ENCODE measurements around the gene ATRIP.
A peak's percentile ranks its signal among the peaks of the same experiment; 100 is the strongest.
"Not testable (repeated sequence)": the region's sequence is repeated elsewhere in the genome, so short reads cannot be mapped to it uniquely, and the experiment has no call there.

The ATRIP gene

DNA sequence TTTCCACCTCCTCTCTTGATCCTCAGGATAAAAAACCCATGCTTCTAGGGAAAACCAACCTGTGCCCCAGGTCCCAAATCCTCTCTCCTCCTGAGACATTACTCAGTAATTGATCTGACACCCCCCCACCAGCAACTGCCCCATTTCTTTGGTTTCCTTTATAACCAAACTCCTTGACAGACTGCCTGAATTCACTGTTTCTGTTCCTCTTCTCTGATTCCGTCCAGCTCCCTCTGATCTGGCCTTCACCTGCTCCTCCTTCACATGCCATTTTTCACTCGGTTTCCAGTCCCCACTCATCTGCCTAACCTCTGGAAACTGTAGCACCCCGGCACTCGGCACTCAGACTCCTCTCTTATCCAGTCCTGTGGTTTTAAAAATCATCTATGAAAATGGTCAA lies 8.7 kb upstream of the ATRIP start:
- no peak for DNase-seq (ENCODE audit: low spot score)

DNA sequence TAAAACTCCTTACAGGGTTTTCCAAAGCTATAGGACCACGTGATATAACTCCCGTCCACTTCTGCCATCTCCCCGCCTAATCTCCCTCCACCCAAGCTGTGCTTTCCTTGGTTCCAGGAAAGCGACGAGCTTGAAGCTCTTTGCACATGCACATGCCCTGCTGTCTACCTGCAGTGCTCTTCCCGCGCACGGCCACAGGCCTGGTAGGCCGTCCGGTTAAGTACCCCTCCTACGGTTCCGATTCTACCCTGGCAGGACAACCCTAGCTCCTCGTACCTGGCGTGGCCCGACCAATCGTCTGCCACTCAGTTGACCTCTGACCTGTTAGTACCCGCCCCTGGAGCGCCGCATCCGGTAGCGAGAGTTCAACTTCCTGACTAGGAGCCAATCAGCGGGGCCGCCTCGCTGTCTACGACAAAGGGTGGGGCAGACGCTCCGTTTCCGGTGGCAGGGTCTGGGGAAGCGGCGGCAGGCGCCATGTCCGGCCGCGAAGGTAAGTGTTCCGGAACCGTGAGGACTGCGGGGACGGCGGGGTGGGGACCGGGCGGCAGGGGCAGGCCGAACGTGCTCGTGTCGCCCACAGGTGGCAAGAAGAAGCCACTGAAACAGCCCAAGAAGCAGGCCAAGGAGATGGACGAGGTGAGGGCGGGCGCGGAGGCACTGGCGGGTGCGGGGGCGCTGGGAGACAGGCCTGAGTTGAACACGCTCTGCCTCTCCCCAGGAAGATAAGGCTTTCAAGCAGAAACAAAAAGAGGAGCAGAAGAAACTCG lies 6.5 kb upstream of the ATRIP start, which contains the start of the genes CCDC51 and TMA7:
CCDC51 (minus strand) TSS at position 300 of the 770 bp plus-strand sequence. CDS start 4,991 bp downstream, outside the sequence.
TMA7 (plus strand) TSS at position 438 of the 770 bp plus-strand sequence; CDS start at position 478, 40 bp downstream.
- DNase-seq (ENCODE audit: low spot score) = peak; percentile 99

DNA sequence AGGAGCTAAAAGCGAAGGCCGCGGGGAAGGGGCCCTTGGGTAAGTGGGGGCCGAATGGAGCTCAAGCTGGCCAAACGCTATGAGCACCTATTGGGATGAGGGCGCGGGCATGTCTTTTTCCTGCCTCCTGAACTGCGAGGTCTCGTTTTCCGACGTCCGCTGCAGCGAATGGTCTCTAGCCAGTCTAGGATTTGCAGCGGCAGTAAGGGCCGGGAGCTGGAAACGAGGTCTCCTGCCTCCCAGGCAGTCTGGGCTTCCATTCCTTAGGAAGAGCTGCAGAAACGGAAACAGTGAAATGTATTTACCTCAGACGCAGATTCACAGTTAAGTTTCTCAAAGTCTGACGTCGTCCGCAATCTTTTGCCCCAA lies 6.0 kb upstream of the ATRIP start:
- DNase-seq (ENCODE audit: low spot score) = peak; percentile 17

DNA sequence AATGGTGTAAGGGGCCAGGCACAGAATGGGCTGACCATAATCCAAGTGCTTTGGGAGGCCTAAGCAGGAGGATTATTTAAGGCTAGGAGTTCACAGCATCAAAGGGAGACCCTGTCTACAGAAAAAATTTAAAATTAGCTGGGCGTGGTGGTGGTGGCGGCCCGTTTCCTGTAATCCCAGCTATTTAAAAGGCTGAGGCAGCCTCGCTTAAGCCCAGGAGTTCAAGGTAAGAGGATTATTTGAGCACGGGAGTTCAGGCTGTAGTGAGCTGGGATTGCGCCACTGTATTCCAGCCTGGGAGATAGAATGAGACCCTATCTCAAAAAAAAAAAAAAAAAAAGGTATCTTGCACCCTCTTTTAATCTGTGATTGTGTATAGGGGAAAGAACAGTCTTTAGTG lies 4.6 kb upstream of the ATRIP start:
- DNase-seq (ENCODE audit: low spot score) = no peak

DNA sequence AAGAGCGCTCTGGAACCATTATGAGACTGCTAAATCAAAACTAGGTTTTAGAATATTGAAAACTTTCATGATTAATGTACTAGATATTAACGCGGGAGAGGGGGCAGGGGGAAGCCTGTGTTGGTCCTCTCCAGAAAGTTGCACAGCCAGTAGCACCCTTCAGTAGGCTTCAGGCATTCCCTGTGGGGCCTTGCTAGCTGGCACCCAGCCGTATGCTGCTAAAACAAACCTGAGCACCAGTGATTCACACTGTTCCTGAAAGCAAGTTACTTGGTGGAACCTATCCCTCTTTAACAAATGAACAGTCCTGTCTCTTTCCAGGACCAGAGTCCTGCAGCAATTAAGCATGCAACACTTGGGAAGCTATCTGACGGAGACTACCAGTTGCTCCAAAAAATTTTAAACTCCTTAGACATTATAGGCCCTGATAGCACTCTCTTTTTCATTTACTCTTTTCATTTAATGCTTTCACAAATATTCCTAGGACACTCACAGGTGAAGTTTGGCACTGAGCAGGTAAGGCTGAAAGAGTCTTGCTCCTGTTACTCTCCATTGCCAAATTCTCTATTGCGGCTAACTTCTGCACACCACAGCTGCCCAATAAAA lies 1.2 kb upstream of the ATRIP start:
- DNase-seq (ENCODE audit: low spot score) = no peak

DNA sequence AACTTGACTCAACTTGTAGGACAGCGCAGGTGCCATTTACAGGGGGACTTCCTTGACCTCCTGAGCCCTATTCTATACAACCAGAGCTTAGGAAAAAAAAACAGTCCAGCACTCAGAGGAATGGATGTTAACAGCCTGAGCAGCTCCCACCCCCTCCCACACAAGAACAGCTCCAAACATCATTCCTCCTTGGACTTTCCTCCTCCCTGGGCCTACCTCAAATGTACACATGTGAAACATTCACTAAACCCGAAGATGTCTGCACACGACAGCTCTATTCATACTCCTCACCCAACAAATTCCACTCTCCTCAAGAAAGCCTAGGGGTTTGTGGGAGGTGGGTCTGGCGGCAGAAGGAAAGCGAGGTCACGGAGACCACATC lies 503 bp upstream of the ATRIP start:
- DNase-seq (ENCODE audit: low spot score) = no peak

DNA sequence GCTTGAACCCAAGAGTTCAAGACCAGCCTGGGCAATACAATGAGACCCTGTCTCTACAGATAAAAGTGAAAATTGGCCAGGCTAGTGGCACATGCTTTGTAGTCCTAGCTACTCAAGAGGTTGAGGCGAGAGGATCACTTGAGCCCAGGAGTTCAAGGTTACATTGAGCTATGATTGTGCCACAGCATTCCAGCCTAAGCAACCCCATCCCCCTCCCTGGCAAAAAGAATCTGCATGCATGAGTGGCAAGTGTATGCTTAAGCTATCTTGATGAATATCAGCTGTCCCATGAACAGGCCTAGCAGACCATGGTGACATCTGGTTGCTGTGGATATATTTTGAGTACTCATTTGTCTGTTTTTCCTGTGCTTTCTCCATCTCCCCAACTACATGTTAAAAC lies 4.7 kb downstream of the ATRIP start:
- no peak for DNase-seq (ENCODE audit: low spot score)

DNA sequence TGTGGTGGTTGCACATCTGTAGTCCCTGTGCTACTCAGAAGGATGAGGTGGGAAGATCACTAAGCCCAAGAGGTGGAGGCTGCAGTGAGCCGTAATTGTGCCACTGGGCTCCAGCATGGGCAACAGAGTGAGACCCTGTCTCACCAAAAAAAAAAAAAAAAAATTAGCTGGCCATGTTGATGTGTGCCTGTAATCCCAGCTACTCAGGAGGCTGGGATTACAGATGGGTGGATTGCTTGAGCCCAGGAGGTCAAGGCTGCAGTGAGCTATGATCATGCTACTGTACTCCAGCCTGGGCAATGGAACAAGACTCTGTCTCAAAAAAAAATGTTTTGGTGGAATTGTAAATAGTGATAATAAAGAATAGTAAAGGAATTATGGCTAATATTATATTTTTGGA lies 9.9 kb downstream of the ATRIP start:
- no peak for DNase-seq (ENCODE audit: low spot score)

DNA sequence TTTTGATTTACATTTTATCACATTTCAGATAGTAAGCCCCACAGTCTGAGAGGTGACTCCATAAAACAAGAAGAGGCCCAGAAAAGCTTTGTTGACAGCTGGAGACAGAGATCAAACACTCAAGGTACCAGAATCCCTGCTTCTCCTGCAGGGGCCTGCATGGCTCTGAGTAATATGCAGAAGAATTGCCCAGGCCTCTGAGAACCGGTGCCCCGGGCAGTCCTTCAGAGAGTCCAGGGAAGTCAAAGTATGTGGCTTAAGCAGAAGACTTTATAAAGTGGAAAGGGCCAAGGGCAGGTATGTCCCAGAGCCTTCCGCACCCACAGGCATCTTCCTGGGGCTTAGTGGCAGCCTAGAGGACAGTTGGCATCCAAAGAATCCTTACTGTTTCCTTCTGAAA lies 12.8 kb downstream of the ATRIP start:
- DNase-seq (ENCODE audit: low spot score) = no peak

DNA sequence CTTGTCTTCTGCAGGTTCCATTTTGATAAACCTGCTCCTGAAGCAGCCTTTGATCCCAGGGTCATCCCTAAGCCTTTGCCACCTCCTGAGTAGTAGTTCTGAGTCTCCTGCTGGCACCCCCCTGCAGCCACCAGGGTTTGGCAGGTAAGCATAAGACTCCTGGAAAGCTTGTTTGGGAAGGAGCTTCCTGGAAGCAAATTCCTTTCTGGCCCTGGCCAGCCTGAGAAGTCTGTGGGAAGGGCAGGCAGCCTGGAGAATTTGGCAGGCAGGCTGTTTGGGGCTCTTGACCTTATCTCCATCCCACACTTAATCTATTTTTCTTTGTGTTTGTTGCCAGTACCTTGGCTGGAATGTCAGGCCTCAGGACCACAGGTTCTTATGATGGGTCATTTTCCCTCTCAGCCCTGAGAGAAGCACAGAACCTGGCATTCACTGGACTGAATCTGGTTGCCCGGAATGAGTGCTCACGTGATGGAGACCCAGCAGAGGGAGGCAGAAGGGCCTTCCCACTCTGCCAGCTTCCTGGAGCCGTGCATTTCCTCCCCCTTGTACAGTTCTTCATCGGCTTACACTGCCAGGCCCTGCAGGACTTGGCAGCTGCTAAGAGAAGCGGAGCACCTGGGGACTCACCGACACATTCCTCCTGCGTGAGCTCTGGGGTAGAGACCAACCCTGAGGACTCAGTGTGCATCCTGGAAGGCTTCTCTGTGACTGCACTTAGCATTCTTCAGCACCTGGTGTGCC lies 13.4 kb downstream of the ATRIP start:
- DNase-seq (ENCODE audit: low spot score) = no peak

DNA sequence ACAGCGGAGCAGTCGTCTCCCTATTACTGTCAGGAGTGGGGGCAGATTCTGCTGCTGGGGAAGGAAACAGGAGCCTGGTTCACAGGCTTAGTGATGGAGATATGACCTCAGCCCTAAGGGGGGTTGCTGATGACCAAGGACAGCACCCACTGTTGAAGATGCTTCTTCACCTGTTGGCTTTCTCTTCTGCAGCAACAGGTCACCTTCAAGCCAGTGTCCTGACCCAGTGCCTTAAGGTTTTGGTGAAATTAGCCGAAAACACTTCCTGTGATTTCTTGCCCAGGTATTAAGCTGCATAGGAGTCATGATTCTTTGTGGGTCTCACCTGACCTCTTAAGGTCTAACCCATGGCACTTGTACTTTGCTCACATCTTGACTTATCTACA lies 14.0 kb downstream of the ATRIP start:
- no peak for DNase-seq (ENCODE audit: low spot score)

DNA sequence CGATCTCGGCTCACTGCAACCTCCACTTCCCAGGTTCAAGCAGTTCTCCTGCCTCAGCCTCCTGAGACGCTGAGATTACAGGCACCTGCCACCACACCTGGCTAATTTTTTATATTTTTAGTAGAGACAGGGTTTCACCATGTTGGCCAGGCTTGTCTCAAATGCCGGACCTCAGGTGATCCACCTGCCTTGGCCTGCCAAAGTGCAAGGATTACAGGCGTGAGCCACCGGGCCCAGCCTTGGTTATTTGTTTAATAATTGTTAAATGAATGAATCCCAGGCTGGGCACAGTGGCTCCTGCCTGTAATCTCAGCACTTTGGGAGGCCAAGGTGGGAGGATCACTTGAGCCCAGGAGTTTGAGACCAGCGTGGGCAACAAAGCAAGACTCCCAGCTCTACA lies 15.2 kb downstream of the ATRIP start:
- DNase-seq (ENCODE audit: low spot score) = not testable (repeated sequence)

DNA sequence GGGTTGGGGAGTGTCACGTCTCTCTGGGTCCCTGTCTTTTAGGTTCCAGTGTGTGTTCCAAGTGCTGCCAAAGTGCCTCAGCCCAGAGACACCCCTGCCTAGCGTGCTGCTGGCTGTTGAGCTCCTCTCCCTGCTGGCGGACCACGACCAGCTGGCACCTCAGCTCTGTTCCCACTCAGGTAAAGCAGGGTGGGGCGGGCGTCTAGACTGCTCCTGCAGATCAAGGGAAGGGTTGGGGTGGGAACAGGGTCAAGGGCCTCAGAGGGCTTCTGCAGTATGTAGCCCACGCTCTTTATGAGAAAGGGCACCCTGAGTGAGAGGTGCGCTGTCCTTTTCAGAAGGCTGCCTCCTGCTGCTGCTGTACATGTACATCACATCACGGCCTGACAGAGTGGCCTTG lies 17.2 kb downstream of the ATRIP start:
- no peak for DNase-seq (ENCODE audit: low spot score)

DNA sequence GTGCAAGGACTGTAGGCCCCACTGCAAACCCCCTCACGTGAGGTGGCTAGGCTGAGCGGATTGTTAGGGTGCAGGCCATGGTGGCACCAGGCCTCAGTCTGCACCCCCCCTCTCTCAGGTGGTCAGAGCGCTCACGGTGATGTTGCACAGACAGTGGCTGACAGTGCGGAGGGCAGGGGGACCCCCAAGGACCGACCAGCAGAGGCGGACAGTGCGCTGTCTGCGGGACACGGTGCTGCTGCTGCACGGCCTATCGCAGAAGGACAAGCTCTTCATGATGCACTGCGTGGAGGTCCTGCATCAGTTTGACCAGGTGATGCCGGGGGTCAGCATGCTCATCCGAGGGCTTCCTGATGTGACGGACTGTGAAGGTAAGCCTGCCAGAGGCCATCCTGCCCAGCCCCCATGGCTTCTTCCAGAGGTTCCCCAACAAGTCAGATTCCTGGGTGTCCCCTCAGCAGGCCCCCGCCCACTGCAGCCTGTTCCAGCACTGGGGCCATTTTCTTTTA lies 18.2 kb downstream of the ATRIP start:
- no peak for DNase-seq (ENCODE audit: low spot score)

DNA sequence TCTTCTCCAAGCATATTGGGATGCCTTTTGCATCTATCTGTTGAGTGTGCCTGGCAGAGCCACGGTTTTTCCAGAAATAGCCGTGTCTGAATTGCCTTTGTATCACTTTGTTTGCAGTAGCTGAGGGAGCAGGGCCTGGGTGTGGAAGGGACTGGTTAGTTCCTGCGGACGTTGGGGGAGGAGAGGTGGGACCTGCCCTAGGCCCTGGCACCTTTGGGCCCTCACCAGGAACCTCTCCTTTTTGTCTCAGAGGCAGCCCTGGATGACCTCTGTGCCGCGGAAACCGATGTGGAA lies 18.6 kb downstream of the ATRIP start:
- no peak for DNase-seq (ENCODE audit: low spot score)

DNA sequence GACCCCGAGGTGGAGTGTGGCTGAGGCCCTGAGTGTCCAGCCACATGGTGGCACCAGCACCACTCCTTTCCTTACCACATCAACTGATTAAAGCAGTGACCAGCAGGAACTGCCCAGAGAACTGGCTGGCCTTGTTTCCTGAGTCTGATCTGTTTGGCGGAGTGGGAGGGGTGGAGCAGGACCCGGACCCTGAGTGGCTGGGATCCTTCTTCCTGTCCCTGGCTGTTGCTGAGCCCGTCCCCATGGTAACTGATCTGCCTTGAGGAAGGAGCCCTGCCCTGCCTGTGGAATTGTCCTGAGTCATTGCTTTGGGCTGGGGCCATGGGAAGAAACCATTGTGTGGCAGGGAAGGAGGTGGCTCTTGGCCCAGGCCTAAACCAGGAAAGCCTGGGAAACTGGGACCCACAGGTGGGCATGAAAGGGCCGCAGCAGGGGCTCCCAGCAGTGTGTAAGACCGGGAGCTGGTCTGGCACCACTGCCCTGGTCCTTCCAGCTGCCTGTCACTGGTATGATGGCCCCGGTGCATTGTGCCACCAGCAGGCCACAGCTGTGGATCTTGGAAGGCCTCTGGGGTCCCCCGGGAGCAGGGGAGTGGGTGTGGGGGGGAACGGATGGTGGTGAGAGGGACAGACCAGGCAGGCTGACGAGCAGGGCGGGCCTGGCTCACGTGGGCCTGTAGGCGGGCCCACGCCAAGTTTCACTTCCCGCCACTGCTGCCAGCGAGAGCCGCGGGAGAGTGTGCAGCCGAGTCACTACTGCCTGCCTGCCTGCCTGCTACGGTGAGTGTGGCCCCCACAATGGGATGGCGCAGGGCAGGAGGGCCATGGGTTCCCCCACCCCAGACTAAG lies 19.2 kb downstream of the ATRIP start:
- DNase-seq (ENCODE audit: low spot score) = peak; percentile 95

DNA sequence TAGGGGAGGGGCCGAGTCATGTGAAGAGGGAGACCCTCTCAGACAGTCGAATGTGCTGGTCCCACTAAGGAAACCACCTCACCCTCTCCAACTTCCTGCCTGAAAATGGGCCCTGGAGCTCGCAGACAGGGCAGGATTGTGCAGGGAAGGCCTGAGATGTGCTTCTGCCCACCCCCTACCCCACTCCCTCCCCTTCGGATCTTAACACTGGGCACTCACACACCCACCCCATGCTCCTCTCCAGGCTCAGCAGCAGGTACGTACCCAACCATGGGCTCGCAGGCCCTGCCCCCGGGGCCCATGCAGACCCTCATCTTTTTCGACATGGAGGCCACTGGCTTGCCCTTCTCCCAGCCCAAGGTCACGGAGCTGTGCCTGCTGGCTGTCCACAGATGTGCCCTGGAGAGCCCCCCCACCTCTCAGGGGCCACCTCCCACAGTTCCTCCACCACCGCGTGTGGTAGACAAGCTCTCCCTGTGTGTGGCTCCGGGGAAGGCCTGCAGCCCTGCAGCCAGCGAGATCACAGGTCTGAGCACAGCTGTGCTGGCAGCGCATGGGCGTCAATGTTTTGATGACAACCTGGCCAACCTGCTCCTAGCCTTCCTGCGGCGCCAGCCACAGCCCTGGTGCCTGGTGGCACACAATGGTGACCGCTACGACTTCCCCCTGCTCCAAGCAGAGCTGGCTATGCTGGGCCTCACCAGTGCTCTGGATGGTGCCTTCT lies 20.0 kb downstream of the ATRIP start:
- no peak for DNase-seq (ENCODE audit: low spot score)

DNA sequence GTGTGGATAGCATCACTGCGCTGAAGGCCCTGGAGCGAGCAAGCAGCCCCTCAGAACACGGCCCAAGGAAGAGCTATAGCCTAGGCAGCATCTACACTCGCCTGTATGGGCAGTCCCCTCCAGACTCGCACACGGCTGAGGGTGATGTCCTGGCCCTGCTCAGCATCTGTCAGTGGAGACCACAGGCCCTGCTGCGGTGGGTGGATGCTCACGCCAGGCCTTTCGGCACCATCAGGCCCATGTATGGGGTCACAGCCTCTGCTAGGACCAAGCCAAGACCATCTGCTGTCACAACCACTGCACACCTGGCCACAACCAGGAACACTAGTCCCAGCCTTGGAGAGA lies 20.5 kb downstream of the ATRIP start:
- no peak for DNase-seq (ENCODE audit: low spot score)

DNA sequence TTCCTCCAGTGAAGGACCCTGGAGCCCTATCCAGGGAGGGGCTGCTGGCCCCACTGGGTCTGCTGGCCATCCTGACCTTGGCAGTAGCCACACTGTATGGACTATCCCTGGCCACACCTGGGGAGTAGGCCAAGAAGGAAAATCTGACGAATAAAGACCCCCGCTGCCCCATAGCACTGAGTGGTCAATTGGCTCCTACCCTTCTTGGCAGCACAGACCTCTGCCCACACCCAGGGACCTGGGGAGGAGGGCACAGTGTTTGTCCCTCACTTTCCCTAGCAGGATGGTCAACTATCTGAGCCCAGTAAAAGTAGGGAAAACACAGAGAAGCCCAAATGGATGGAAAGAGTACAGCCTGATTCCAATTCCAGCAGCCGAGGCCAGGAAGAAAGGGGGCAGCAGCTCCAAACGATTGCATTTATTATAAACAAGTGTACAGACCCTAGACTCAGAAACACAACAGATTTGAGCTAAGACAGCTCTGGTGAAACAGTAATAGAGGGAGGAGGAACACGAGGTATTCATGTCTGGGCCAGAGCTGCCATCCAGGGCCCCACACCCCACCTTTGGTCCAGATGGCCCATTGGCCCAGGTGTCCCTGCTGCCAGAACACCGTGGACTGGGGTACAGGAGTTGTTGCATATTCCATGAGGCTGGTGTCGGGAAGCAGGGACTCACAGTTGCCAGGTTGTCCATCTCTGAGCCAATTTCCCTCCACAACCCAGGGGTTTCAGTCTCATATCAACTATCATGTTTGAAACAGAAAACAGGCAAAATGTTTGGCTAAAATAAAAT lies 21.1 kb downstream of the ATRIP start:
- DNase-seq (ENCODE audit: low spot score) = no peak

DNA sequence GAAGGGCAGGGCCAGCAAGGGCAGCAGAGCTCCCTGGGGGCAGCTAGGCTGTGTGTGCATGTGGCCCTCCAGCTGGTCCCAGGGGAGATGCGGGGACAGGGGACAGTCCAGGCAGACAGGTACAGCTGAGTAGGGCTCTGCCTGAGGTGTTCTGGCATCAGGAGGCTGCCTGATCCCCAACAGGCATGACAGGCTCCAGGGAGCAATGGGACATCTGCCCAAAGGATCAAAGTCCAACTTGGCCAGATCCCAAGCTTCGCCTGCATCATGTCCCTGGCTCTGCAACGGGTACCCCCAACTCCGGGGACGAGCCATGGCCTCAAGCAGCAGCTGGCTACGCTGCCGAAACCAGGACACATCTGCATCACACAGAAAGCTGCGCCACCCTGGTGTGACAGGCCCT lies 21.8 kb downstream of the ATRIP start:
- no peak for DNase-seq (ENCODE audit: low spot score)

All from HuH-7 (cell line).